Caco-2 (cell line): Measurements from ENCODE around the gene RIPOR3. TPM values are rescaled to one million over a fixed set of nuclear protein-coding genes. Genes with fewer than 3 reads are reported as not detected.
"Not testable (repeated sequence)": the region's sequence is repeated elsewhere in the genome, so short reads cannot be mapped to it uniquely, and the experiment has no call there.

Experiments used
- BruUV-seq: library from RNA; stranded (reverse); fragments of 400-500 nt; replicated peaks from 2 replicates; lab custom pipeline; 2021; lab: Mats Ljungman, UMichigan
- CTCF ChIA-PET: fragments of 300-600 bp; sonication (Branson Sonifier 250); formaldehyde crosslinking; loops from one replicate; lab custom pipeline; 2022; ENCODE audit warnings: antibody characterized with exemption; lab: Charles Lee
- POLR2A ChIA-PET: fragments of 300-600 bp; sonication (Branson Sonifier 250); formaldehyde crosslinking; loops from one replicate; lab custom pipeline; 2022; ENCODE audit warnings: antibody characterized with exemption; lab: Charles Lee
- DNase-seq, 2 experiments: peaks; one replicate each; pipeline versions ENCODE4 v3.0.0 to v3.0.0-alpha.2; 2020 to 2022
- H3K27me3 ChIP-seq: replicated peaks from 2 replicates; pipeline ENCODE4 v1.6.0; 2011; ENCODE audit warnings: low read length; ENCODE audit not compliant: control insufficient read depth, insufficient read depth
- H3K36me3 ChIP-seq: 2 replicates; pipeline ENCODE4 v1.5.1; 2011; ENCODE audit warnings: low read length; ENCODE audit not compliant: control insufficient read depth, insufficient read depth
- H3K4me1 ChIP-seq: fragments of 250-450 bp; sonication (Bioruptor Pico); 2 replicates; pipeline ENCODE4 v1.5.1; 2020; ENCODE audit warnings: mild to moderate bottlenecking
- H3K4me3 ChIP-seq: 2 replicates; pipeline ENCODE4 v1.5.1; 2011; ENCODE audit warnings: low read depth, mild to moderate bottlenecking, control low read depth, low read length
- H3K9me3 ChIP-seq: fragments of 250-450 bp; sonication (Bioruptor Pico); 2 replicates; pipeline ENCODE4 v1.5.1; 2020; ENCODE audit warnings: mild to moderate bottlenecking, moderate library complexity
- H3K27ac Mint-ChIP-seq: one replicate; pipeline ENCODE4 v1.8.0; 2022; ENCODE audit warnings: mixed read lengths; ENCODE audit not compliant: unreplicated experiment
- H3K27me3 Mint-ChIP-seq: one replicate; pipeline ENCODE4 v1.8.0; 2022; ENCODE audit warnings: mixed read lengths; ENCODE audit not compliant: insufficient read depth, unreplicated experiment
- H3K36me3 Mint-ChIP-seq: one replicate; pipeline ENCODE4 v1.8.0; 2022; ENCODE audit warnings: mild to moderate bottlenecking, mixed read lengths; ENCODE audit not compliant: insufficient read depth, unreplicated experiment
- H3K4me1 Mint-ChIP-seq: one replicate; pipeline ENCODE4 v1.8.0; 2022; ENCODE audit warnings: low read depth, mixed read lengths; ENCODE audit not compliant: unreplicated experiment
- H3K4me3 Mint-ChIP-seq: one replicate; pipeline ENCODE4 v1.8.0; 2022; ENCODE audit warnings: mild to moderate bottlenecking, moderate library complexity, mixed read lengths; ENCODE audit not compliant: unreplicated experiment
- H3K9me3 Mint-ChIP-seq: one replicate; pipeline ENCODE4 v1.8.0; 2022; ENCODE audit warnings: mixed read lengths; ENCODE audit not compliant: unreplicated experiment
- CTCF ChIP-seq, 2 experiments: fragments of 200-600 bp in 1 of 2; IDR thresholded peaks; 1 replicate in 1 of 2; 2 replicates in 1 of 2; pipeline versions ENCODE4 v1.5.1 to v1.8.0; 2011 to 2022; ENCODE audit warnings: antibody characterized with exemption in 1 of 2, control low read depth in 1 of 2, inconsistent platforms in 1 of 2, low read depth in 1 of 2, low read length in 1 of 2, mild to moderate bottlenecking in 1 of 2, moderate library complexity in 1 of 2; ENCODE audit not compliant: insufficient read depth in 1 of 2, severe bottlenecking in 1 of 2, unreplicated experiment in 1 of 2
- intact Hi-C: fragments of 100-400 bp; cut with micrococcal nuclease; formaldehyde crosslinking; loops from one replicate; pipeline ENCODE4 v1.10.0; 2022; ENCODE audit not compliant: unreplicated experiment
- total RNA-seq: library from RNA; stranded (reverse); gene quantifications from 2 replicates; pipeline ENCODE4 v1.2.3, GENCODE V29; 2022

The RIPOR3 gene
- total RNA-seq, 1 experiment from 2014 or later, result 0.18 TPM

- no peaks in the 10 kb centered on the region for H3K27me3 Mint-ChIP-seq
- no peaks in the 10 kb centered on the region for H3K9me3 Mint-ChIP-seq
- ChIA-PET CTCF (interaction anchor here (0.7 to 1.1 kb wide), 3 partner anchors 13 to 172 kb away, joined by 3 to 4 read pairs (median 3); no protein-coding TSS in a partner anchor), POLR2A (interaction anchor here (0.7 kb wide), 1 partner anchor 13 kb away, joined by 5 read pairs; no protein-coding TSS in a partner anchor)
- intact Hi-C loops, result loop anchor here (1.0 kb wide), 1 partner anchor 34 kb away; no protein-coding TSS in a partner anchor
- H3K27ac Mint-ChIP-seq, result peak overlapping the region; percentile 11
- peaks cover 12% of the 10 kb centered on the region for H3K36me3 Mint-ChIP-seq
- H3K4me3 ChIP-seq, result no peak overlapping the region
- no peak for TF ChIP-seq CTCF (IDR thresholded peaks at IDR 0.05; ENCODE audit: insufficient read depth in 1 of 2, low read depth in 1 of 2, low read length in 1 of 2, severe bottlenecking in 1 of 2, unreplicated experiment in 1 of 2)
- no peaks in the 10 kb centered on the region for H3K36me3 ChIP-seq
- peaks cover 76% of the 10 kb centered on the region for H3K4me1 ChIP-seq
- BruUV-seq, result no TSS peak
- H3K27me3 ChIP-seq, result no peaks in the 10 kb centered on the region
- no peaks in the 10 kb centered on the region for H3K9me3 ChIP-seq
- no peak overlapping the region for H3K4me3 Mint-ChIP-seq
- no peak for DNase-seq
- peaks cover 59% of the 10 kb centered on the region for H3K4me1 Mint-ChIP-seq
Observed at GRCh38 chr20:50676858-50677257, 14.5 kb downstream of the RIPOR3 start.

GRCh38 chr20:50676377-50676731, 15.0 kb downstream of the RIPOR3 start:
- peaks cover 71% of the 10 kb centered on the region for H3K4me1 ChIP-seq
- H3K27me3 Mint-ChIP-seq, result not testable (repeated sequence)
- H3K27ac Mint-ChIP-seq, result peak overlapping the region; percentile 91

GRCh38 chr20:50675671-50676376, 15.5 kb downstream of the RIPOR3 start:
- H3K36me3 ChIP-seq, result no peaks in the 10 kb centered on the region
- TF ChIP-seq CTCF (IDR thresholded peaks at IDR 0.05; ENCODE audit: insufficient read depth in 1 of 2, low read depth in 1 of 2, low read length in 1 of 2, severe bottlenecking in 1 of 2, unreplicated experiment in 1 of 2), result no peak
- no peaks in the 10 kb centered on the region for H3K9me3 ChIP-seq
- intact Hi-C loops, result loop anchor here (1.0 kb wide), 1 partner anchor 35 kb away; no protein-coding TSS in a partner anchor
- ChIA-PET CTCF (interaction anchor here (0.9 to 1.4 kb wide), 2 partner anchors 9 to 49 kb away, joined by 4 read pairs; no protein-coding TSS in a partner anchor), POLR2A (interaction anchor here (0.7 to 0.9 kb wide), 2 partner anchors 9 to 25 kb away, joined by 3 to 4 read pairs; no protein-coding TSS in a partner anchor)
- no peak overlapping the region for H3K4me3 ChIP-seq
- H3K27ac Mint-ChIP-seq, result peak overlapping the region; percentile 91
- peak overlapping the region; percentile 39 for H3K4me3 Mint-ChIP-seq
- H3K36me3 Mint-ChIP-seq, result peaks cover 12% of the 10 kb centered on the region
- H3K4me1 Mint-ChIP-seq, result peaks cover 68% of the 10 kb centered on the region
- no peaks in the 10 kb centered on the region for H3K27me3 Mint-ChIP-seq
- peak; percentile 83 to 89 for DNase-seq
- no peaks in the 10 kb centered on the region for H3K27me3 ChIP-seq
- BruUV-seq, result no TSS peak
- peaks cover 72% of the 10 kb centered on the region for H3K4me1 ChIP-seq
- H3K9me3 Mint-ChIP-seq, result no peaks in the 10 kb centered on the region

More at GRCh38 chr20:50676377-50676731, 15.0 kb downstream of the RIPOR3 start:
- H3K9me3 Mint-ChIP-seq, H3K27me3 ChIP-seq, DNase-seq, H3K9me3 ChIP-seq, H3K4me3 ChIP-seq, H3K36me3 ChIP-seq, H3K4me3 Mint-ChIP-seq, BruUV-seq: not testable (repeated sequence)
- intact Hi-C loops, result loop anchor here (1.0 kb wide), 1 partner anchor 35 kb away; no protein-coding TSS in a partner anchor
- peaks cover 12% of the 10 kb centered on the region for H3K36me3 Mint-ChIP-seq
- ChIA-PET CTCF (interaction anchor here (0.9 to 1.4 kb wide), 2 partner anchors 9 to 50 kb away, joined by 4 read pairs; no protein-coding TSS in a partner anchor), POLR2A (interaction anchor here (0.7 kb wide), 1 partner anchor 25 kb away, joined by 4 read pairs; no protein-coding TSS in a partner anchor)
- H3K4me1 Mint-ChIP-seq, result peaks cover 64% of the 10 kb centered on the region
